Pulmonary artery endothelial cell (primary cell): ENCODE measurements around the gene ZNF580. TPM values are rescaled to one million over a fixed set of nuclear protein-coding genes. Genes with fewer than 3 reads are reported as not detected.

Source experiments
- DNase-seq: peaks from one replicate; pipeline ENCODE4 v3.0.0-alpha.2; 2011; ENCODE audit warnings: low read depth, low spot score
- total RNA-seq: library from RNA; depleted of rRNA; stranded (reverse); fragments of >200 nt; gene quantifications from 2 replicates; pipeline ENCODE4 v1.2.3, GENCODE V29; 2014

The ZNF580 gene
- total RNA-seq, 1 donor from 2014 or later = 2.5 TPM

- DNase-seq = no peak
These were observed 35.6 kb downstream of the ZNF580 start for GRCh38 chr19:55676383-55676782.

- DNase-seq = no peak
These were observed 36.2 kb downstream of the ZNF580 start for GRCh38 chr19:55676889-55677505.

GRCh38 chr19:55677572-55678028 lies 36.8 kb downstream of the ZNF580 start:
- no peak for DNase-seq

- no peak for DNase-seq
These were observed 37.4 kb downstream of the ZNF580 start for GRCh38 chr19:55678121-55678671.

GRCh38 chr19:55679343-55680257 lies 38.8 kb downstream of the ZNF580 start:
- DNase-seq = no peak

GRCh38 chr19:55680339-55681130 lies 39.7 kb downstream of the ZNF580 start:
- no peak for DNase-seq

GRCh38 chr19:55681131-55682092 lies 40.6 kb downstream of the ZNF580 start:
- DNase-seq = no peak

- DNase-seq = no peak
These were observed 42.9 kb downstream of the ZNF580 start for GRCh38 chr19:55683449-55684261.

GRCh38 chr19:55684946-55685681 lies 44.3 kb downstream of the ZNF580 start:
- DNase-seq = no peak

- DNase-seq = no peak
These were observed 45.0 kb downstream of the ZNF580 start for GRCh38 chr19:55685776-55686175.

GRCh38 chr19:55686311-55687050 lies 45.7 kb downstream of the ZNF580 start:
- DNase-seq = no peak

GRCh38 chr19:55687281-55688201 lies 46.7 kb downstream of the ZNF580 start:
- no peak for DNase-seq

- no peak for DNase-seq
These were observed 47.8 kb downstream of the ZNF580 start for GRCh38 chr19:55688422-55689218.

- DNase-seq = no peak
These were observed 48.8 kb downstream of the ZNF580 start for GRCh38 chr19:55689411-55690108.

- DNase-seq = no peak
These were observed 49.4 kb downstream of the ZNF580 start for GRCh38 chr19:55690109-55690768.
